Breast epithelium (tissue), 4 donors: ENCODE measurements around the gene EPG5. TPM values are rescaled to one million over a fixed set of nuclear protein-coding genes. Genes with fewer than 3 reads are reported as not detected.

Experiments
- DNase-seq, 2 donors: peaks; one replicate each; pipeline ENCODE4 v3.0.0-alpha.2; 2019; ENCODE audit warnings: low spot score in 2 of 2
- H3K27ac ChIP-seq, 2 donors: fragments of 200-600 bp; sonication (generic) in 1 of 2; one replicate each; pipeline ENCODE4 v1.5.1; 2016 to 2019; ENCODE audit warnings: mild to moderate bottlenecking in 1 of 2
- H3K27me3 ChIP-seq, 2 donors: fragments of 200-600 bp; sonication (generic) in 1 of 2; one replicate each; pipeline versions ENCODE4 v1.5.1 to v1.6.0; 2017 to 2019; ENCODE audit warnings: control low read depth in 1 of 2, mild to moderate bottlenecking in 1 of 2
- H3K36me3 ChIP-seq: fragments of 200-600 bp; one replicate; pipeline ENCODE4 v1.5.1; 2019
- H3K4me1 ChIP-seq, 2 donors: fragments of 200-600 bp; sonication (generic); one replicate each; pipeline ENCODE4 v1.5.1; 2016 to 2019; ENCODE audit warnings: control low read depth in 1 of 2
- H3K4me3 ChIP-seq, 3 donors: fragments of 200-600 bp; sonication (generic); 1 replicate in 2 of 3; 2 replicates in 1 of 3; pipeline ENCODE4 v1.5.1; 2016 to 2019; ENCODE audit warnings: mild to moderate bottlenecking in 3 of 3, moderate library complexity in 2 of 3
- H3K9me3 ChIP-seq, 2 donors: fragments of 200-600 bp; sonication (generic) in 1 of 2; one replicate each; pipeline ENCODE4 v1.5.1; 2016 to 2019; ENCODE audit warnings: control low read depth in 1 of 2
- CTCF ChIP-seq, 3 donors: fragments of 450-650 bp; IDR thresholded peaks; one replicate each; pipeline ENCODE4 v1.5.1; 2016 to 2017; ENCODE audit warnings: antibody characterized with exemption in 3 of 3, mild to moderate bottlenecking in 3 of 3, moderate library complexity in 3 of 3
- POLR2A ChIP-seq: fragments of 450-650 bp; IDR thresholded peaks from one replicate; pipeline ENCODE4 v1.6.1; 2016; ENCODE audit warnings: antibody characterized with exemption, mild to moderate bottlenecking, moderate library complexity
- POLR2AphosphoS5 ChIP-seq, 3 donors: sonication (generic); formaldehyde crosslinking; IDR thresholded peaks; one replicate each; pipeline ENCODE4 v1.6.1; 2017; ENCODE audit warnings: antibody characterized with exemption in 3 of 3
- intact Hi-C: fragments of 100-400 bp; cut with DNase I; formaldehyde crosslinking; loops from one replicate; pipeline ENCODE4 v1.15.1; 2023; ENCODE audit warnings: low total_unique reads
- total RNA-seq, 3 donors: library from RNA; depleted of rRNA; stranded (reverse); fragments of >200 nt; gene quantifications; one replicate each; pipeline ENCODE4 v1.1.0, GENCODE V29; 2016

EPG5 gene
- total RNA-seq, 3 donors from 2014 or later, result 38.7 to 64.5 (median 48.8) TPM

GRCh38 chr18:45860492-45860891, 106.6 kb downstream of the EPG5 start:
- no peaks in the 10 kb centered on the region for H3K27me3 ChIP-seq
- no peaks in the 10 kb centered on the region for H3K36me3 ChIP-seq
- intact Hi-C loops, result no loop called here
- no peak overlapping the region for H3K27ac ChIP-seq
- no peak for DNase-seq
- H3K4me3 ChIP-seq, result no peak overlapping the region
- TF ChIP-seq CTCF (IDR thresholded peaks at IDR 0.05), result no peak
- no peaks in the 10 kb centered on the region for H3K4me1 ChIP-seq
- H3K9me3 ChIP-seq, result no peaks in the 10 kb centered on the region

DNA sequence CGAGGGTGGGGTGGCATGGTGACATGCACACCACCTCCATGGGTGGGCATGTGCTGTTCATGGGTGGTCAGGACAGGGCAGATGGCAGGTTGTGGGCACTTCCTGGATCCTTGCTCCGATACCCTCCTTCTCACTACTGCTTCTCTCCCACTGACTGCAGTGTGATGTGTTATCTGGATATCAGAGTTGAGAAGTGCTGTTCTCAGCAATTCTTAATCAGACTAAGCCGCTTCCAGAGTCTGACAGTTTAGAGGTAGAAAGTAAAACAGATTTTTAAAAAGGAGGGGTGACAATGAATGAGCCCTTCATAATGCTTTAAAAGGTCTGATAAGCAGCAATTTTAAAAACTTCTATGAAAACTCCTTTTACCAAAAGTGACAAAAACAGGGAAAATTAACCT, 107.8 kb downstream of the EPG5 start:
- no peak overlapping the region for H3K4me3 ChIP-seq
- H3K27ac ChIP-seq, result no peak overlapping the region
- DNase-seq, result no peak
- peaks cover under 1% of the 10 kb centered on the region for H3K36me3 ChIP-seq
- no peaks in the 10 kb centered on the region for H3K4me1 ChIP-seq
- no peak for TF ChIP-seq POLR2A
- no peak for TF ChIP-seq POLR2AphosphoS5 (IDR thresholded peaks at IDR 0.05)
- no peak for TF ChIP-seq CTCF (IDR thresholded peaks at IDR 0.05)
- intact Hi-C loops, result no loop called here
- H3K27me3 ChIP-seq, result no peaks in the 10 kb centered on the region
- H3K9me3 ChIP-seq, result no peaks in the 10 kb centered on the region

- Histone ChIP-seq H3K27me3 (no peaks in the 10 kb centered on the region), H3K27ac (no peak overlapping the region), H3K4me3 (no peak overlapping the region), H3K4me1 (no peaks in the 10 kb centered on the region), H3K36me3 (peaks cover 8% of the 10 kb centered on the region), H3K9me3 (no peaks in the 10 kb centered on the region)
- intact Hi-C loops, result no loop called here
- TF ChIP-seq CTCF (IDR thresholded peaks at IDR 0.05), result no peak
- TF ChIP-seq POLR2A, result no peak
- no peak for TF ChIP-seq POLR2AphosphoS5 (IDR thresholded peaks at IDR 0.05)
- no peak for DNase-seq
Measured at GRCh38 chr18:45856531-45856930, 110.6 kb downstream of the EPG5 start.

GRCh38 chr18:45854036-45854586, 113.0 kb downstream of the EPG5 start:
- Histone ChIP-seq H3K36me3 (peaks cover 8% of the 10 kb centered on the region), H3K9me3 (no peaks in the 10 kb centered on the region), H3K4me1 (no peaks in the 10 kb centered on the region), H3K27ac (no peak overlapping the region), H3K27me3 (no peaks in the 10 kb centered on the region), H3K4me3 (no peak overlapping the region)
- DNase-seq, result no peak
- intact Hi-C loops, result no loop called here
- TF ChIP-seq CTCF (IDR thresholded peaks at IDR 0.05), result no peak
- TF ChIP-seq POLR2A, result no peak
- TF ChIP-seq POLR2AphosphoS5 (IDR thresholded peaks at IDR 0.05), result no peak

DNA sequence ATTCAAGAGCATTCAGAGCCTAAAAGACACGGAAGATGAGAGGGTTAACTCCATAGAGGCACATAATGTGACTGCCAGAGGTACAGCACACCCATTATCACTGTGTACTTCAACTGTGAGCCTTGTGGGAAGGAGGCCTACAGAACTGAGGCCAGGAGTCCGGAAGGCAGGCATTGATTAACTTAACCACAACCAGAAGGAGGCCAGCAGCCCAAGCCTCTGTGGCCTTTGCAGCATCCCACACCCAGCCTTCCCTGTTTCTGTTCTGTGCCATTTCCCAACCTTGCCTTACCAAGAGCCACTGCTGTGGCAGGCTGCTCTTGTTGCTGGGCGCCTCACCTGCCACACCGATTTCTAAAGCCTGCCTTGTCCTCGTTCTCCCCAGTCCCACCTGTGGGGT, 114.5 kb downstream of the EPG5 start:
- Histone ChIP-seq H3K4me3 (no peak overlapping the region), H3K27me3 (no peaks in the 10 kb centered on the region), H3K36me3 (peaks cover 8% of the 10 kb centered on the region), H3K9me3 (no peaks in the 10 kb centered on the region), H3K27ac (no peak overlapping the region), H3K4me1 (no peaks in the 10 kb centered on the region)
- TF ChIP-seq CTCF (IDR thresholded peaks at IDR 0.05), result no peak
- TF ChIP-seq POLR2A, result no peak
- no peak for TF ChIP-seq POLR2AphosphoS5 (IDR thresholded peaks at IDR 0.05)
- intact Hi-C loops, result no loop called here
- DNase-seq, result no peak
